ENCODE results near the gene MLLT10. TPM values are rescaled to one million over a fixed set of nuclear protein-coding genes. Genes with fewer than 3 reads are reported as not detected.

MLLT10 gene
- total RNA-seq, 1 donor from 2014 or later = 32.3 TPM

GRCh38 chr10:21673668-21674067 is 139.6 kb downstream of the MLLT10 start:
- H3K27me3 ChIP-seq (ENCODE audit: control insufficient read depth, insufficient read depth, low read length) = no peaks in the 10 kb centered on the region
- no peaks in the 10 kb centered on the region for H3K36me3 ChIP-seq (ENCODE audit: control insufficient read depth, insufficient read depth, low read length)
- no peak for DNase-seq (ENCODE audit: low read depth)
- no peak overlapping the region for H3K4me3 ChIP-seq (ENCODE audit: low read depth, low read length)
- TF ChIP-seq CTCF (IDR thresholded peaks at IDR 0.05; ENCODE audit: insufficient read depth, low read length, poor library complexity, severe bottlenecking) = no peak

- Histone ChIP-seq H3K4me3 (ENCODE audit: low read depth, low read length) (no peak overlapping the region), H3K27me3 (ENCODE audit: control insufficient read depth, insufficient read depth, low read length) (no peaks in the 10 kb centered on the region), H3K36me3 (ENCODE audit: control insufficient read depth, insufficient read depth, low read length) (no peaks in the 10 kb centered on the region)
- TF ChIP-seq CTCF (IDR thresholded peaks at IDR 0.05; ENCODE audit: insufficient read depth, low read length, poor library complexity, severe bottlenecking) = peak; percentile 80
- no peak for DNase-seq (ENCODE audit: low read depth)
Observed at GRCh38 chr10:21675157-21675796, 141.2 kb downstream of the MLLT10 start.

- no peak overlapping the region for H3K4me3 ChIP-seq (ENCODE audit: low read depth, low read length)
- no peak for DNase-seq (ENCODE audit: low read depth)
- TF ChIP-seq CTCF (IDR thresholded peaks at IDR 0.05; ENCODE audit: insufficient read depth, low read length, poor library complexity, severe bottlenecking) = no peak
- H3K27me3 ChIP-seq (ENCODE audit: control insufficient read depth, insufficient read depth, low read length) = no peaks in the 10 kb centered on the region
- no peaks in the 10 kb centered on the region for H3K36me3 ChIP-seq (ENCODE audit: control insufficient read depth, insufficient read depth, low read length)
Observed at GRCh38 chr10:21677551-21677950, 143.5 kb downstream of the MLLT10 start.

- no peak for TF ChIP-seq CTCF (IDR thresholded peaks at IDR 0.05; ENCODE audit: insufficient read depth, low read length, poor library complexity, severe bottlenecking)
- H3K27me3 ChIP-seq (ENCODE audit: control insufficient read depth, insufficient read depth, low read length) = no peaks in the 10 kb centered on the region
- no peak overlapping the region for H3K4me3 ChIP-seq (ENCODE audit: low read depth, low read length)
- H3K36me3 ChIP-seq (ENCODE audit: control insufficient read depth, insufficient read depth, low read length) = no peaks in the 10 kb centered on the region
- DNase-seq (ENCODE audit: low read depth) = no peak
Observed at GRCh38 chr10:21681156-21681555, 147.1 kb downstream of the MLLT10 start.

- no peak for TF ChIP-seq CTCF (IDR thresholded peaks at IDR 0.05; ENCODE audit: insufficient read depth, low read length, poor library complexity, severe bottlenecking)
- Histone ChIP-seq H3K27me3 (ENCODE audit: control insufficient read depth, insufficient read depth, low read length) (no peaks in the 10 kb centered on the region), H3K4me3 (ENCODE audit: low read depth, low read length) (no peak overlapping the region), H3K36me3 (ENCODE audit: control insufficient read depth, insufficient read depth, low read length) (no peaks in the 10 kb centered on the region)
- DNase-seq (ENCODE audit: low read depth) = no peak
Observed at GRCh38 chr10:21687266-21688008, 153.4 kb downstream of the MLLT10 start.

GRCh38 chr10:21688009-21688332 is 153.9 kb downstream of the MLLT10 start:
- TF ChIP-seq CTCF (IDR thresholded peaks at IDR 0.05; ENCODE audit: insufficient read depth, low read length, poor library complexity, severe bottlenecking) = no peak
- H3K36me3 ChIP-seq (ENCODE audit: control insufficient read depth, insufficient read depth, low read length) = no peaks in the 10 kb centered on the region

More at GRCh38 chr10:21688009-21688332, 153.9 kb downstream of the MLLT10 start:
- Histone ChIP-seq H3K4me3 (ENCODE audit: low read depth, low read length) (no peak overlapping the region), H3K27me3 (ENCODE audit: control insufficient read depth, insufficient read depth, low read length) (no peaks in the 10 kb centered on the region)
- no peak for DNase-seq (ENCODE audit: low read depth)
